ENCODE results near the gene MACROD2.

MACROD2 gene

DNA sequence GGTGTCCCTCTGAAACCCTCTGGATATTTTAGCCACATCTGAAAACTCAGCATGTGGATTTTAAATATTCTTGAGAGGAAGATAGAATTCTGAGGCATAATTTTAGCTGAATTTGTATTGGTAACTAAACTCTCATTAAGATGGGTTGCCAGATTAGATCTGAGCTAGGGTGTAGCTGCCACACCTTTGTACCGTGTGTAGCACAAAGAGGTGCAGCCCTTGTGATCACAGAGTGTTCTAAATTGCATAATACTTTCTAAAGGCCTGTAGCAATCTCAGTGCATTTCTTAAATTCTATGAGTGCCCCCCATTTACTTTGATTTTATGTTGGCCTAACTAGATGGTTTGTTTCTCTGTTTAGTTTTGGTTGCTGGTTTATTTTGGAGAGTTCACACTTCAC lies 289.1 kb downstream of the MACROD2 start:
- no peak for DNase-seq

- DNase-seq, result no peak
Observed at GRCh38 chr20:14288341-14289330, 293.3 kb downstream of the MACROD2 start.

GRCh38 chr20:14291502-14291901 lies 296.2 kb downstream of the MACROD2 start:
- no peak for DNase-seq

- no peak for DNase-seq
Observed at GRCh38 chr20:14295238-14295637, 299.9 kb downstream of the MACROD2 start.

- no peak for DNase-seq
Observed at GRCh38 chr20:14295770-14296309, 300.5 kb downstream of the MACROD2 start.

GRCh38 chr20:14299831-14300230 lies 304.5 kb downstream of the MACROD2 start:
- DNase-seq, result no peak

- no peak for DNase-seq
Observed at GRCh38 chr20:14303106-14303505, 307.8 kb downstream of the MACROD2 start.

DNA sequence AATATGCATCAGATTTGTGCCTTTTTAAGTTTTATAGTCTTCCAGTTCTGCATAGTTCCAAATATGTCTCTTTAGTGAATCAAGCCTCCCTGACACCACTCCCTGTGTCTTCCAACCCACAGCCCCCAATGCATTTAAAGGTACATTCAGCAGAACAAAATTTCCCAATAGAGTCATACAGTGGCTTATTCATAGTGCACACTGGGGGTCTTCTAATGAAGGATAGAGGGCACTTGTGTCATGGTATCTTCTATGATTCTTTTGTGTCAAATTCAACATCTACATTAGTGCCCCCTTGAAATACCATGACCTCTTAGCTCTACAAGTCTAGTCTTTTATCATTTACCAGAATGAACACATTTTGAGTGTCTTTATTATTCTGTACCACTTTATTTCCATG lies 308.3 kb downstream of the MACROD2 start:
- DNase-seq, result no peak

- DNase-seq, result no peak
Observed at GRCh38 chr20:14304472-14304871, 309.2 kb downstream of the MACROD2 start.

- DNase-seq, result no peak
Observed at GRCh38 chr20:14307956-14308355, 312.6 kb downstream of the MACROD2 start.

DNA sequence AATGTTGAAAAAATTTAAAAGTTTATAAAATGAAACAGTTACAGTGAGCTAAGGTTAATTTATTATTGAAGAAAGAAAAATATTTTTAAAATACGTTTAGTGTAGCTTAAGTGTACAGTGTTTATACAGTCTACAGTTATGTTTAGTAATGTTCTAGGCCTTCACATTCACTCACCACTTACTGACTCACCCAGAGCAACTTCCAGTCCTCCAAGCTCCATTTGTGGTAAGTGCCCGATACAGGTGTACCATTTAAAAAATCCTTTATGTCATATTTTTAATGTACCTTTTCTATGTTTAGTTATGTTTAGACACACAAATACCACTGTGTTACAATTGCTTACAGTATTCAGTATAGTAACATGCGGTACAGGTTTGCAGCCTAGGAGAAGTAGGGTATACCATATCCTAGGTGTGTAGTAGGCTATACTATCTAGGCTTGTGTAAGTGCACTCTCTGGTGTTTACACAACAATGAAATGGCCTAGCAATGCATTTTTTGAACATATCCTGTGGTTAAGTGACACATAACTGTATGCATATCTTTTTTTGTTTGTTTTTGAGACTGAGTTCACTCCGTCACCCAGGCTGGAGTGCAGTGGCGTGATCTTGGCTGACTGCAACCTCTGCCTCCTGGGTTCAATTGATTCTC lies 315.8 kb downstream of the MACROD2 start:
- DNase-seq, result no peak

GRCh38 chr20:14312001-14312400 lies 316.7 kb downstream of the MACROD2 start:
- no peak for DNase-seq

- no peak for DNase-seq
Observed at GRCh38 chr20:14313341-14314020, 318.2 kb downstream of the MACROD2 start.

DNA sequence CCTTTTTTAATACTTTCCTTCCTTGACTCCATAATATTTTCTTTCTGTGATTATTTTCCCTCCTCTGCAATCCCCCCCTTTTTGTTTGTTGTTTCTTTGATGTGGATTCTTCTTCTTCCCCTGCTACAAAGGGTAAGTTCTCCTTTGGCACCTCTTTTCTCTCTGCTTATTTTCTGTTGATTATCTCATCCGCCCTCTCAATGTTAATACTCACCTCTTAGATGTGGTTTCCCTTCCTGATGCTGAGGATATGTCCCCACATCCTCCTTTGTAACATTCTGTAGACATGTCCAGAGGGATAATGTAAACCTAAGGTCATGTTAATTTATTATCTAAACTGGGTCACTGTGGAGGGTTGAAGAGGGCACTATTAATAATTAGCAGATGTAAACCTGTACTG lies 324.4 kb downstream of the MACROD2 start:
- DNase-seq, result no peak

GRCh38 chr20:14331646-14332045 lies 336.3 kb downstream of the MACROD2 start:
- DNase-seq, result no peak

DNA sequence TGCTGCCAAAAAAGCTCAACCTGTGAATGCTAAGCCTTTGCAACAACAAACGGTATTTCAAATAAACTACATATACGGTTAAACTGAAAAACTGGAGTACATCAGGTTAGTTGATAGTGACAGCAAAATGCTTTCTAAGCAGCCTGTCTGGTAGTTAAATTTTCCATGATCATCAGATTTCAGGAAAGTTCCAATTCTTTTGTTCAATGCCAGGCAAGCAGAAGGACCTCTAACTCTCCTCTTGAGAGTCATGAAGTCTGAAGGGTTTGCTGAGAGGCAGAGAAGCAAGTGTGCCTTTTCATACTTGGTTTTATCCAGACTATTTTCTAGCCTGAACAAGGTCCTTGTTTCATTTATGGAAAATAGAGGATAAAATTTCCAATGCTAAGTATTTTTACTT lies 337.6 kb downstream of the MACROD2 start:
- DNase-seq, result no peak

- DNase-seq, result no peak
Observed at GRCh38 chr20:14333721-14334120, 338.4 kb downstream of the MACROD2 start.

DNA sequence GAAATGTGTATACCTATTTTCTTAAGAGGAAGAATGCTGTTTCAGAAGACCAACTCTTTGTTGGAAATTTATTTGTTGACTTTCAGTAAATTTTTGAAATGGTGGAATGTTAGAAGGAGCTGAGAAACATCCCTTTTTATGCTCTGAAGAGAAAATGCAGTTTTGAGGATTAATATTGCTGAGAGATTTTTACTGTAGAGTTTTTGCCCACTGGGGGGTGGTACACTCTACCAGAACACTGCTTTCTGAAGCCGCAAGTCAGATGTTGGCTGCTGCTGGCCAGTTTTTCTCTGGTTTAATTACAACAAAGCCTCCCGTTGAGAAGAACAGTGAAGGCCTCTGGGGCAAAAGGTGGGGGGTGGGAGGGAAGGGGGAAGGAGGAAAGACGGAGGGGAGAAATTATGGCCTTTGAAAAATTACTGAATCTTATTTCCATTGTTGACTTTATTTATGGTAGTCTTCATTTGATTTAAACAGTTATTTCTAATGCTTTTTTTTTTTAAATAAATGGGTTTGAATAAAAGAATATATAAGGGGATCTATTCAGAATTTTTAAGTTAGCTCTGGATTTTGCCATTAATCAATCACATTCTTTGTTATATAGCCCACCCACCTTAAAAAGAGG lies 339.1 kb downstream of the MACROD2 start:
- no peak for DNase-seq

GRCh38 chr20:14335052-14335451 lies 339.7 kb downstream of the MACROD2 start:
- DNase-seq, result no peak

- no peak for DNase-seq
Observed at GRCh38 chr20:14336686-14337085, 341.4 kb downstream of the MACROD2 start.

GRCh38 chr20:14337400-14338171 lies 342.3 kb downstream of the MACROD2 start, which contains the start of gene FLRT3:
Gene FLRT3 (minus strand): TSS chr20:14337612. CDS start chr20:14327506, 10,106 bp downstream.
- no peak for DNase-seq

DNA sequence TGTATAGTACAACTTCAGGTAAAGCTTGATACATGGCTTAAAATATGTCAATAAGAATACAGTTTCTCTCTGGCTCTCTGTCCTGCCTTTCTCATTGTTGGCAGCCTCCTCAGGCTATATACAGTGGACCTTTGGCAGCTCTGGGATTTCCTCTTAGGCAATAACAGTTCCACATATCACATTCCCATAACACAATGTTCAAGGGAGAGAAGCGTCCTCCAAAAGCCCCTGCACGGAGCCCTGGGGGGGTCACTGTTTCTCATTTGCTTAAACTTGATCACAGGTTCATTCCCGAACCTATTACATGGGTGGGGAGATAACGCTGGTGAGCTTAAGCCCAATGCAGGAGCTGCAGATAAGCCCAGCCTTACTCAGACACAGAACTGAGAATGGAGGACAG lies 346.5 kb downstream of the MACROD2 start:
- no peak for DNase-seq

All from stimulated activated CD8-positive, alpha-beta memory T cell treated with anti-CD3 and anti-CD28 coated beads, Interleukin-4, amount 100 ng/mL, for 48 hours (primary cell).